Small intestine (tissue), 7 donors: ENCODE measurements around the gene NCKAP5. TPM values are rescaled to one million over a fixed set of nuclear protein-coding genes. Genes with fewer than 3 reads are reported as not detected.

Experiments
- DNase-seq, 2 donors: peaks; one replicate each; pipeline versions ENCODE4 v3.0.0 to v3.0.0-alpha.2; 2013
- FAIRE-seq: peaks from 2 replicates; lab custom pipeline; 2012; peaks lifted over from hg19 to GRCh38; lab: Jason Lieb, UNC
- H3K27ac ChIP-seq, 3 donors: one replicate each; pipeline ENCODE4 v1.5.1; 2013; ENCODE audit warnings: low read length in 2 of 3, mild to moderate bottlenecking in 2 of 3, control low read depth in 1 of 3, inconsistent platforms in 1 of 3, low read depth in 1 of 3, moderate library complexity in 1 of 3
- H3K27me3 ChIP-seq, 3 donors: one replicate each; pipeline ENCODE4 v1.6.1; 2013; ENCODE audit warnings: low read length in 3 of 3, inconsistent platforms in 1 of 3; ENCODE audit not compliant: control insufficient read depth in 3 of 3, insufficient read depth in 3 of 3
- H3K36me3 ChIP-seq, 3 donors: one replicate each; pipeline ENCODE4 v1.6.1; 2013; ENCODE audit warnings: low read length in 3 of 3, inconsistent platforms in 1 of 3, low read depth in 1 of 3, mild to moderate bottlenecking in 1 of 3, moderate library complexity in 1 of 3; ENCODE audit not compliant: control insufficient read depth in 3 of 3, insufficient read depth in 2 of 3
- H3K4me1 ChIP-seq, 3 donors: one replicate each; pipeline ENCODE4 v1.6.1; 2013; ENCODE audit warnings: low read length in 2 of 3, inconsistent platforms in 1 of 3, low read depth in 1 of 3, mild to moderate bottlenecking in 1 of 3, moderate library complexity in 1 of 3; ENCODE audit not compliant: control insufficient read depth in 3 of 3, insufficient read depth in 2 of 3
- H3K4me3 ChIP-seq, 3 donors: one replicate each; pipeline ENCODE4 v1.5.1; 2013; ENCODE audit warnings: low read length in 3 of 3, control low read depth in 1 of 3, inconsistent platforms in 1 of 3, low read depth in 1 of 3, mild to moderate bottlenecking in 1 of 3, moderate library complexity in 1 of 3
- H3K9me3 ChIP-seq, 2 donors: one replicate each; pipeline ENCODE4 v1.6.1; 2013; ENCODE audit warnings: low read depth in 1 of 2, low read length in 1 of 2; ENCODE audit not compliant: control insufficient read depth in 2 of 2, insufficient read depth in 1 of 2
- WGBS, 3 donors: extraction: QIAGEN DNeasy Blood & Tissue Kit; methylation state at CpG; one replicate each; pipeline ENCODE4 v1.1.7; 2013; 5-methylcytosine and 5-hydroxymethylcytosine counted together
- polyA plus RNA-seq, 4 donors: library from polyadenylated mRNA; stranded (reverse) in 3 of 4; unstranded in 1 of 4; fragments of 200-250 nt in 3 of 4; fragments of 120-200 nt in 1 of 4; gene quantifications; one replicate each; pipeline versions ENCODE4 v1.2.1 to v1.2.3, GENCODE V29; 2013
- donor health status: healthy with polysubstance abuse.
- donor health status: control.
- donor health status: control.
- donor health status: Bipolar disorder and iron deficiency.
- donor health status: healthy.

The NCKAP5 gene
- polyA plus RNA-seq, 4 donors, result 0.52 to 7.8 (median 6.5) TPM

- no peak for FAIRE-seq
- H3K27ac ChIP-seq, result no peak overlapping the region
- 62 to 69% (median 63%) methylated on average over 2 of the region's 2 CpGs for WGBS, 3 donors
- H3K4me3 ChIP-seq, result no peak overlapping the region
- H3K27me3 ChIP-seq, result no peaks in the 10 kb centered on the region
- H3K4me1 ChIP-seq, result no peaks in the 10 kb centered on the region
- no peaks in the 10 kb centered on the region for H3K9me3 ChIP-seq
- no peaks in the 10 kb centered on the region for H3K36me3 ChIP-seq
- no peak for DNase-seq
These were observed 821.2 kb downstream of the NCKAP5 start for GRCh38 chr2:132747046-132747445.

GRCh38 chr2:132741754-132742153 is 826.5 kb downstream of the NCKAP5 start:
- no peaks in the 10 kb centered on the region for H3K27me3 ChIP-seq
- no peak overlapping the region for H3K4me3 ChIP-seq
- no peak overlapping the region for H3K27ac ChIP-seq
- FAIRE-seq, result no peak
- H3K9me3 ChIP-seq, result no peaks in the 10 kb centered on the region
- H3K4me1 ChIP-seq, result no peaks in the 10 kb centered on the region
- WGBS, 3 donors, result 92 to 99% (median 96%) methylated on average over 3 of the region's 3 CpGs
- DNase-seq, result no peak
- no peaks in the 10 kb centered on the region for H3K36me3 ChIP-seq

- no peak overlapping the region for H3K4me3 ChIP-seq
- no peak overlapping the region for H3K27ac ChIP-seq
- DNase-seq, result no peak
- H3K4me1 ChIP-seq, result no peaks in the 10 kb centered on the region
- no peak for FAIRE-seq
- no peaks in the 10 kb centered on the region for H3K27me3 ChIP-seq
- H3K9me3 ChIP-seq, result no peaks in the 10 kb centered on the region
- H3K36me3 ChIP-seq, result no peaks in the 10 kb centered on the region
These were observed 828.1 kb downstream of the NCKAP5 start for GRCh38 chr2:132740081-132740720.

GRCh38 chr2:132738223-132738622 is 830.0 kb downstream of the NCKAP5 start:
- FAIRE-seq, result no peak

GRCh38 chr2:132736059-132736458 is 832.2 kb downstream of the NCKAP5 start:
- no peak for FAIRE-seq
- DNase-seq, result no peak
- Histone ChIP-seq H3K27ac (no peak overlapping the region), H3K27me3 (no peaks in the 10 kb centered on the region), H3K4me1 (no peaks in the 10 kb centered on the region), H3K36me3 (no peaks in the 10 kb centered on the region), H3K4me3 (no peak overlapping the region), H3K9me3 (no peaks in the 10 kb centered on the region)
- 87 to 96% (median 87%) methylated on average over 1 of the region's 1 CpG for WGBS, 3 donors

More at GRCh38 chr2:132738223-132738622, 830.0 kb downstream of the NCKAP5 start:
- no peak overlapping the region for H3K4me3 ChIP-seq
- H3K36me3 ChIP-seq, result no peaks in the 10 kb centered on the region
- no peaks in the 10 kb centered on the region for H3K27me3 ChIP-seq
- H3K27ac ChIP-seq, result no peak overlapping the region
- H3K4me1 ChIP-seq, result no peaks in the 10 kb centered on the region
- no peak for DNase-seq
- 83 to 87% (median 83%) methylated on average over 1 of the region's 1 CpG for WGBS, 3 donors
- H3K9me3 ChIP-seq, result no peaks in the 10 kb centered on the region

- 87 to 94% (median 89%) methylated on average over 3 of the region's 3 CpGs for WGBS, 3 donors
These were observed 833.3 kb downstream of the NCKAP5 start for GRCh38 chr2:132734961-132735360.

GRCh38 chr2:132733094-132733493 is 835.2 kb downstream of the NCKAP5 start:
- WGBS, 3 donors, result 79 to 84% (median 80%) methylated on average over 6 of the region's 6 CpGs
- FAIRE-seq (no peak), DNase-seq (no peak)
- no peaks in the 10 kb centered on the region for H3K4me1 ChIP-seq
- H3K27me3 ChIP-seq, result no peaks in the 10 kb centered on the region
- H3K36me3 ChIP-seq, result no peaks in the 10 kb centered on the region
- no peak overlapping the region for H3K27ac ChIP-seq
- H3K4me3 ChIP-seq, result no peak overlapping the region
- H3K9me3 ChIP-seq, result no peaks in the 10 kb centered on the region

More at GRCh38 chr2:132734961-132735360, 833.3 kb downstream of the NCKAP5 start:
- Histone ChIP-seq H3K4me3 (no peak overlapping the region), H3K9me3 (no peaks in the 10 kb centered on the region), H3K4me1 (no peaks in the 10 kb centered on the region), H3K27ac (no peak overlapping the region), H3K27me3 (no peaks in the 10 kb centered on the region), H3K36me3 (no peaks in the 10 kb centered on the region)
- DNase-seq, result no peak
- no peak for FAIRE-seq

GRCh38 chr2:132732694-132733093 is 835.6 kb downstream of the NCKAP5 start:
- FAIRE-seq, result no peak
- H3K4me1 ChIP-seq, result no peaks in the 10 kb centered on the region
- H3K4me3 ChIP-seq, result no peak overlapping the region
- H3K9me3 ChIP-seq, result no peaks in the 10 kb centered on the region
- no peaks in the 10 kb centered on the region for H3K27me3 ChIP-seq
- H3K27ac ChIP-seq, result no peak overlapping the region
- DNase-seq, result no peak
- no peaks in the 10 kb centered on the region for H3K36me3 ChIP-seq
- WGBS, 3 donors, result 88 to 91% (median 90%) methylated on average over 6 of the region's 6 CpGs

GRCh38 chr2:132731441-132731840 is 836.8 kb downstream of the NCKAP5 start:
- no peak for DNase-seq
- Histone ChIP-seq H3K36me3 (no peaks in the 10 kb centered on the region), H3K27me3 (no peaks in the 10 kb centered on the region), H3K9me3 (no peaks in the 10 kb centered on the region), H3K27ac (no peak overlapping the region), H3K4me1 (no peaks in the 10 kb centered on the region), H3K4me3 (no peak overlapping the region)
- 90 to 95% (median 93%) methylated on average over 5 of the region's 5 CpGs for WGBS, 3 donors
- no peak for FAIRE-seq
